Right lobe of liver (tissue), 4 donors: ENCODE results near the gene MED26.

Experiments used
- CTCF ChIP-seq, 4 donors: fragments of 200-600 bp in 3 of 4; fragments of 450-650 bp in 1 of 4; IDR thresholded peaks; one replicate each; pipeline versions ENCODE4 v1.5.1 to v1.8.0; 2016 to 2022; ENCODE audit warnings: antibody characterized with exemption in 4 of 4, mild to moderate bottlenecking in 2 of 4
- POLR2A ChIP-seq: fragments of 450-650 bp; IDR thresholded peaks from one replicate; pipeline ENCODE4 v1.6.1; 2017; ENCODE audit warnings: antibody characterized with exemption, mild to moderate bottlenecking
- donor health status: DM: no; HTN: no; CAD: no.
- donor health status: DM: no; HTN: no; CAD: no.
- donor health status: DM: no; HTN: yes; CAD: no.

GRCh38 chr19:16652854-16653253, 24.9 kb upstream of the MED26 start:
- TF ChIP-seq CTCF (IDR thresholded peaks at IDR 0.05) (no peak), POLR2A (no peak)
